GM23248 (cell line): ENCODE data around the gene IQCM. TPM values are rescaled to one million over a fixed set of nuclear protein-coding genes. Genes with fewer than 3 reads are reported as not detected.

ENCODE experiments used
- DNase-seq: peaks from one replicate; pipeline ENCODE4 v3.0.0-alpha.2; 2015
- H2AFZ ChIP-seq: fragments of 200-600 bp; sonication (generic); 2 replicates; pipeline ENCODE4 v1.6.1; 2016; ENCODE audit warnings: antibody characterized with exemption
- H3F3A ChIP-seq: fragments of 200-600 bp; sonication (generic); 2 replicates; pipeline ENCODE4 v1.6.1; 2016; ENCODE audit warnings: mild to moderate bottlenecking, antibody characterized with exemption, mixed run types; ENCODE audit not compliant: insufficient read depth
- H3K27ac ChIP-seq: fragments of 200-600 bp; sonication (generic); 2 replicates; pipeline ENCODE4 v1.5.1; 2016; ENCODE audit warnings: mild to moderate bottlenecking
- H3K27me3 ChIP-seq: fragments of 200-600 bp; sonication (generic); replicated peaks from 2 replicates; pipeline ENCODE4 v1.6.1; 2016; ENCODE audit warnings: mild to moderate bottlenecking; ENCODE audit not compliant: insufficient read depth
- H3K36me3 ChIP-seq: fragments of 200-600 bp; sonication (generic); 2 replicates; pipeline ENCODE4 v1.6.1; 2016; ENCODE audit warnings: low read depth, mild to moderate bottlenecking
- H3K4me1 ChIP-seq: fragments of 200-600 bp; sonication (generic); 2 replicates; pipeline ENCODE4 v1.6.1; 2016; ENCODE audit warnings: mild to moderate bottlenecking; ENCODE audit not compliant: insufficient read depth
- H3K4me2 ChIP-seq: fragments of 200-600 bp; sonication (generic); one replicate; pipeline ENCODE4 v1.6.1; 2016; ENCODE audit warnings: mild to moderate bottlenecking; ENCODE audit not compliant: unreplicated experiment
- H3K4me3 ChIP-seq: fragments of 200-600 bp; sonication (generic); 2 replicates; pipeline ENCODE4 v1.5.1; 2016; ENCODE audit warnings: mild to moderate bottlenecking
- H3K79me2 ChIP-seq: fragments of 200-600 bp; sonication (generic); 2 replicates; pipeline ENCODE4 v1.6.1; 2016; ENCODE audit warnings: mild to moderate bottlenecking; ENCODE audit not compliant: insufficient read depth
- H3K9ac ChIP-seq: fragments of 200-600 bp; sonication (generic); 2 replicates; pipeline ENCODE4 v1.6.1; 2016; ENCODE audit warnings: mild to moderate bottlenecking
- H3K9me2 ChIP-seq: fragments of 200-600 bp; sonication (generic); 2 replicates; pipeline ENCODE4 v1.6.1; 2016; ENCODE audit warnings: mixed run types, mild to moderate bottlenecking, moderate library complexity; ENCODE audit not compliant: insufficient read depth
- H3K9me3 ChIP-seq: fragments of 200-600 bp; sonication (generic); one replicate; pipeline ENCODE4 v1.6.1; 2017; ENCODE audit warnings: low read depth
- H4K20me1 ChIP-seq: fragments of 200-600 bp; sonication (generic); 2 replicates; pipeline ENCODE4 v1.6.0; 2016; ENCODE audit not compliant: insufficient read depth
- EZH2 ChIP-seq: fragments of 200-600 bp; sonication (generic); IDR thresholded peaks from 2 replicates; pipeline ENCODE4 v1.6.1; 2018; ENCODE audit warnings: antibody characterized with exemption, mild to moderate bottlenecking; ENCODE audit not compliant: insufficient read depth, poor library complexity, severe bottlenecking
- EZH2phosphoT487 ChIP-seq: fragments of 200-600 bp; sonication (generic); IDR thresholded peaks from 2 replicates; pipeline ENCODE4 v1.6.1; 2018; ENCODE audit warnings: antibody characterized with exemption, moderate library complexity, mild to moderate bottlenecking, low read depth; ENCODE audit not compliant: insufficient read depth
- WGBS, 2 experiments: methylation state at CpG; one replicate each; pipeline ENCODE4 v1.1.6; 2015 to 2017; ENCODE audit warnings: low lambda C conversion rate in 2 of 2, low coverage in 1 of 2; ENCODE audit errors: missing lambda C conversion rate in 2 of 2; 5-methylcytosine and 5-hydroxymethylcytosine counted together
- in situ Hi-C: fragments of 300-500 bp; cut with MboI; formaldehyde crosslinking; loops from 2 replicates; pipeline ENCODE4 v1.15.0; 2020
- polyA plus RNA-seq: library from polyadenylated mRNA; unstranded; fragments of >200 nt; fragmentation: Nextera tagmentation; extraction: Ambion mirVana; gene quantifications from 2 replicates; pipeline ENCODE4 v1.2.1, GENCODE V29; 2016
- total RNA-seq: library from RNA; depleted of rRNA; stranded (reverse); fragments of >200 nt; shearing (Covaris generic); gene quantifications from 2 replicates; pipeline ENCODE4 v1.2.3, GENCODE V29; 2014

Gene IQCM
- total and polyA plus RNA-seq, 2 experiments from 2014 or later = 0.11 TPM; not detected in 1

DNA sequence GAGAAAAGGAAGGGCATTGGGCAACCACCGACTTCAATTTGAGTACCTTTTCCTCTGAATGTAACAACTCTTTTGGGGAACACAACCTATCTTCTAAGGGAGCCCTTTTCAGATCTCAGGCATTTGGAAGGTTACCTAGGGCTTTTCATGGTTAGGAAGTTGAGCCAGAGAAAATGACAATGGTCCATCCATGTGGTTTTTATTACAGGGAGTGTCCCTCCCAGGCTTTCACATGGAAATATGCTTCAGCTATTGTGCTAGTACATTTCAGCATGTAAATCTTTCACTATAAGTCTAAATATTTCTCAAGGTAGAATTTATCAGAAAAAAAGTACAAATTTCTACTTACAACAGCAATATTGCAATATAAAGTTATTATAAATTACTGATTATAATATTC, 259.8 kb downstream of the IQCM start:
- no peak for DNase-seq
- Histone ChIP-seq H3K4me3 (no peak overlapping the region), H3K9ac (no peak overlapping the region), H3K9me2 (peaks cover 4% of the 10 kb centered on the region; the same call in 1 of the 2 replicates), H3K4me2 (no peak overlapping the region), H2AFZ (no peak overlapping the region), H3K27ac (no peak overlapping the region), H3K4me1 (no peaks in the 10 kb centered on the region), H3K27me3 (no peaks in the 10 kb centered on the region), H3K36me3 (no peaks in the 10 kb centered on the region), H3F3A (no peaks in the 10 kb centered on the region), H3K79me2 (no peaks in the 10 kb centered on the region), H3K9me3 (no peaks in the 10 kb centered on the region), H4K20me1 (no peaks in the 10 kb centered on the region)
- TF ChIP-seq EZH2phosphoT487 (no peak), EZH2 (no peak)
- in situ Hi-C loops = no loop called here
- 0 to 7% methylated on average over 1 of the region's 1 CpG for WGBS, 2 experiments

GRCh38 chr4:149555146-149555545, 260.5 kb downstream of the IQCM start:
- Histone ChIP-seq H3K9me2 (peaks cover 4% of the 10 kb centered on the region; the same call in 1 of the 2 replicates), H3K4me2 (no peak overlapping the region), H3K9me3 (no peaks in the 10 kb centered on the region), H3F3A (no peaks in the 10 kb centered on the region), H3K9ac (no peak overlapping the region), H4K20me1 (no peaks in the 10 kb centered on the region), H3K79me2 (no peaks in the 10 kb centered on the region), H3K27ac (no peak overlapping the region), H3K36me3 (no peaks in the 10 kb centered on the region), H3K4me1 (no peaks in the 10 kb centered on the region), H2AFZ (no peak overlapping the region), H3K27me3 (no peaks in the 10 kb centered on the region), H3K4me3 (no peak overlapping the region)
- no peak for TF ChIP-seq EZH2phosphoT487
- TF ChIP-seq EZH2 = no peak
- in situ Hi-C loops = no loop called here
- WGBS, 2 experiments = 63 to 69% methylated on average over 1 of the region's 1 CpG
- no peak for DNase-seq

DNA sequence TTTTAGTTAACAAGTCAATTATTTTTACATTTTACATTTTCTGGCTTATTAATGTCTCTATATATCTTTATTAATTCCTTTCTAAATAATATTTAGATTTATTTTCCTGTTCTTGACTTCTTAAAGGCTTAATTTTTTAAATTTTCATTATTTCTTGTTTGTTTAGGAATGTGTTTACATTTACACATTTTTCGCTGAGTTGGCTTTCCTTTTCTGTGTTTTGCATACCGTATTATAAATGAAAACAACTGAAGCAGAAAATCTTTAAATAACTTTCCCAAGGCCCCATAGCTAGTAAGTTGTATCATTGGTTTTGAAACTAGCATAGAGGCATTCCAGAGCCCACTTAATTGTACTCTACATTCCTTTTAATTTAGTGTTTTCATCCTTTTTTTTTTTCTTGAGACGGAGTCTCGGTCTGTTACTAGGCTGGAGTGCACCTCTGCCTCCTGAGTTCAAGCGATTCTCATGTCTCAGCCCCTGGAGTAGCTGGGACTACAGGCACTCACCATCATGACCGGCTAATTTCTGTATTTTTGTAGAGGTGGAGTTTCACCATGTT, 261.6 kb downstream of the IQCM start:
- Histone ChIP-seq H3K36me3 (no peaks in the 10 kb centered on the region), H4K20me1 (no peaks in the 10 kb centered on the region), H3F3A (no peaks in the 10 kb centered on the region), H3K27me3 (no peaks in the 10 kb centered on the region), H2AFZ (no peak overlapping the region), H3K4me3 (no peak overlapping the region), H3K79me2 (no peaks in the 10 kb centered on the region), H3K4me1 (no peaks in the 10 kb centered on the region), H3K4me2 (no peak overlapping the region), H3K27ac (no peak overlapping the region), H3K9me3 (no peaks in the 10 kb centered on the region), H3K9ac (no peak overlapping the region), H3K9me2 (peaks cover 4% of the 10 kb centered on the region; the same call in 1 of the 2 replicates)
- DNase-seq = no peak
- TF ChIP-seq EZH2 = no peak
- TF ChIP-seq EZH2phosphoT487 = no peak
- in situ Hi-C loops = no loop called here
- WGBS, 2 experiments = 80 to 81% methylated on average over 6 of the region's 6 CpGs

DNA sequence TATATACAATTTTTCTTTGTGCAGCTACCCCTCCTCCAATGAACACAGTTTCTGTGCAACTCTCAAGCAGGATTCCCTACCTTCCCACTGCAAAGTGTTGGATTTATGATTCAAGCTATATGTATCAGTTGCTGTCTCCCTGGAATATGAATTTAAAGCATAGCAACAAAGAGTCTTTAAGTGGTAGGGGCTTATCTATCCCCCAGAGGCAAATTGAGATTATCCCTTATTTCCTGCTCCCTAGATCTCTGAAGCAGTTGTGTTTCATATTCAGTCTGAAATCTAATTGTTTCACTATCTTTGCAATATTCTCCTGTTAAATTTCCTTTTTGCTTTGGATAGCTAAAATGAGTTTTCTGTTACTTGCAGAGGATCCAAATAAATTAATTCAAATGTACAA, 263.0 kb downstream of the IQCM start:
- Histone ChIP-seq H4K20me1 (no peaks in the 10 kb centered on the region), H3K27me3 (no peaks in the 10 kb centered on the region)

DNA sequence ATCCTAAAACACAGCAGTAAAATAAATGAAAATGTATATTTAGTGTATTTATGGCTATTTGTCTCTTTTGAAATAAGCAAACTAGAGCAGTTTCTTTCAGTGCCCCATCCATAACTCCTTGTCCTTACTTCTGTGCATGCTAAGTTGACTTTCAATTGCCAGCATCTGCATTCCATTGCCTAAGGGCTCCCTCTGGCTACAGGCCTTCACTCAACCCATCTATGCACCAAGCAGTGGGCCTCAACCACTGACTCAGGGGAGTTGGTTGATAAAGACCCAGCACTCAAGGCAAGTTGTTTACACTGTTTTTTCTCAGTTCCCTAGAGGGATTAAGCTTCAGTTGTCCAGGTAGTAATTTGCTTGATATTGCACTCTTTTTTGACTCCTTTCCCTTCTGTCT, 265.7 kb downstream of the IQCM start:
- no peaks in the 10 kb centered on the region for H3K9me3 ChIP-seq
- no peaks in the 10 kb centered on the region for H3F3A ChIP-seq
- H3K9ac ChIP-seq = no peak overlapping the region
- no peaks in the 10 kb centered on the region for H3K9me2 ChIP-seq
- H3K4me3 ChIP-seq = no peak overlapping the region
- H2AFZ ChIP-seq = no peak overlapping the region
- no peak overlapping the region for H3K4me2 ChIP-seq
- H3K27me3 ChIP-seq = no peaks in the 10 kb centered on the region
- H3K4me1 ChIP-seq = no peaks in the 10 kb centered on the region
- H3K36me3 ChIP-seq = no peaks in the 10 kb centered on the region
- H3K79me2 ChIP-seq = no peaks in the 10 kb centered on the region
- in situ Hi-C loops = no loop called here
- TF ChIP-seq EZH2 = no peak
- no peak overlapping the region for H3K27ac ChIP-seq
- DNase-seq = no peak
- H4K20me1 ChIP-seq = no peaks in the 10 kb centered on the region

More for the DNA sequence above, 263.0 kb downstream of the IQCM start:
- H3K4me3 ChIP-seq = no peak overlapping the region
- in situ Hi-C loops = no loop called here
- no peaks in the 10 kb centered on the region for H3K9me3 ChIP-seq
- peaks cover 4% of the 10 kb centered on the region; the same call in 1 of the 2 replicates for H3K9me2 ChIP-seq
- H3K4me1 ChIP-seq = no peaks in the 10 kb centered on the region
- TF ChIP-seq EZH2phosphoT487 = no peak
- TF ChIP-seq EZH2 = no peak
- no peak overlapping the region for H3K4me2 ChIP-seq
- no peaks in the 10 kb centered on the region for H3K79me2 ChIP-seq
- no peak overlapping the region for H3K9ac ChIP-seq
- DNase-seq = no peak
- H2AFZ ChIP-seq = no peak overlapping the region
- H3K36me3 ChIP-seq = no peaks in the 10 kb centered on the region
- no peaks in the 10 kb centered on the region for H3F3A ChIP-seq
- H3K27ac ChIP-seq = no peak overlapping the region
